Erythroblast (primary cell): ENCODE results near the gene RETSAT.

ENCODE experiments used
- GATA1 ChIP-seq: IDR thresholded peaks from 2 replicates; pipeline ENCODE4 v1.6.1; 2011; ENCODE audit warnings: low read depth, mild to moderate bottlenecking, control low read depth, low read length, moderate library complexity
- POLR2A ChIP-seq: IDR thresholded peaks from 2 replicates; pipeline ENCODE4 v1.6.1; 2011; ENCODE audit warnings: mild to moderate bottlenecking, low read length

GRCh38 chr2:85388878-85389538 lies 34.7 kb upstream of the RETSAT start:
- TF ChIP-seq POLR2A: no peak
- no peak for TF ChIP-seq GATA1
